ENCODE results near the gene FRZB.
"Not testable (repeated sequence)": the region's sequence is repeated elsewhere in the genome, so short reads cannot be mapped to it uniquely, and the experiment has no call there.

Gene FRZB

DNA sequence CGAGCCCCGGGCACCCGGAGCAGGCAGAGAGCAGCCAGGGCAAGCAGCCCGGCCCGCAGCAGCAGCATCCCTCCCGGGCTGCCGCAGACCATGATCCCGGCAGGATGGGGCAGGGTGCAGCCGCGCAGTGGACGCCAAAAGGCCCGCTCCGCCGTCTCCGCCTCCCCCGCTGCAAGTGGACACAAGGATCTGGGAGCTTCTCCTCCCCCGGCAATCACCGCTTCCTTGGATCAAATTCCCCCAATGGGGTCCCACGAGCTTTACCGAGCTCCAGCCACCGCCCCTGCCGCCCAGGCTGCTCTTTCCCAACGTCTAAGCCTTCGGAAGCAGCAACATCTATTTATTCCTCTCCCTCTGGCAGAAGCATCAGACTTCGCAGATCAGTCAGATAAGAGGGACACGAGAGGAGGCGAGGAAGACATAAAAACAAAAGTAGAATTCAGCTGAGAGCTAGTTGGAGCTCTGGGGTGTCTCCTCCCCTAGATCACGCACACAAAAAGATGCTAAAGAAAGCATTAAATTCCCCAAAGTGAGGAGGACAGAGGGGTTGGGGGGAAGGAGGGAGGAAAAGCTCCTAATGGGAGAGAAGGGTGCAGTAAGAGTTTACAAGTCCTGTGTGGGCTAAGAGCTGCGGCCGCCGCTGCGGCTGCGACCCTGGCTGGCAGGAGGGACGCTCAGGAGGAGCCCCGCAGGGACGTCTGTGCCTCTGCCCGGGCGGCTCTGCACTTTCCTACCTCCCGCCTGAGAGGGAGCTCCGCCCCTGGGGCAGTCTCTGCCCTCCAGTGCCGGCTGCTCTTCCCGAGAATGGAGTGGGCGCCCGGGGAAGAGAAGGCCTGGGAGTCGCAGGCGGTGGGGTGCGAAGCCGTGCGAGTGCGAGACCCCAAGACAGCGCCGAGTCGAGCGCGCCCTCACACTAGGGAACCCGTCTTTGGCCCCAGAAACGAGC, at the start of gene FRZB:
Gene FRZB (minus strand): TSS at position 177 of the 946 bp plus-strand sequence. CDS start 85 bp downstream, at position 92.
- DNase-seq (ENCODE audit: low read depth): no peak

- no peak for DNase-seq (ENCODE audit: low read depth)
Observed at GRCh38 chr2:182915369-182916326, 49.2 kb upstream of the FRZB start.

- no peak for DNase-seq (ENCODE audit: low read depth)
Observed at GRCh38 chr2:182914852-182915251, 48.4 kb upstream of the FRZB start.

- DNase-seq (ENCODE audit: low read depth): no peak
Observed at GRCh38 chr2:182913064-182913463, 46.6 kb upstream of the FRZB start.

GRCh38 chr2:182912518-182912915, 46.1 kb upstream of the FRZB start:
- DNase-seq (ENCODE audit: low read depth): no peak

- no peak for DNase-seq (ENCODE audit: low read depth)
Observed at GRCh38 chr2:182911813-182912517, 45.5 kb upstream of the FRZB start.

GRCh38 chr2:182910965-182911364, 44.5 kb upstream of the FRZB start:
- DNase-seq (ENCODE audit: low read depth): no peak

GRCh38 chr2:182907081-182907830, 40.8 kb upstream of the FRZB start:
- no peak for DNase-seq (ENCODE audit: low read depth)

DNA sequence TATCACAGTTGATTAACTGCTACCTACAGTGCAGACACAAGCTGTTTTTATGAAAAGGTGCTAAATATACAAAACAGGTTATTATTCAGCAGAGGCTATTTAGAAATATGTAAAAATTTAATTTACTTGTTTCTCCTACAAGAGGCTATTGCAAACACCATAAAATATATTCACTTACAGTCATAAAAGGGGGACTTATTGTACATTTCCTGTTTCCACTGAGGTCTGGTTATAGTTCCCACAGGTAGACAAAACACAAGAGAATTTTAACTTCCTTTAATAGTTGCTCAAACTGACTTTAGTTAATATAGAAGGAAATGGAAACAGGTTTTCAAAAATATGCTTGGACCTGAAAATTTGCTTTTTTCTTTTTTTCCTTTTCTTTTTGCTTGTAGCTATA, 40.0 kb upstream of the FRZB start:
- no peak for DNase-seq (ENCODE audit: low read depth)

DNA sequence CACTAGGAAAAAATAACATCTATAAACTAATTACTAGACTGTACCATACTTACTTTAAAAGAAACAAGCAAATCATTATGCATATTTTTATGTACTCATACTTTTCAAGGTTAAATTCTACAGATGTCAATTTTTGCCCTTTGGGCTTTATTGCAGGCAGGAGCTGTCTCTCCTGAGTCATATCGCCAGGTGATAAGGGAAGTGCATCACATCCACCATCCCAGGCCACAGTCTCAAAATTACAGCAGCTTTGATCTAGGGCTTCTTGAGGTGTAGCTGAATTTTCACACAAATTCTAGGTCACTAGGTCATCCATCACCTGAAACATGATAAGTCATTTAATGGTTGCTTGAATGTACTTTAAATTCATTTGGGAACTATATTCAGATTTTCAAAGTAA, 38.4 kb upstream of the FRZB start:
- no peak for DNase-seq (ENCODE audit: low read depth)

DNA sequence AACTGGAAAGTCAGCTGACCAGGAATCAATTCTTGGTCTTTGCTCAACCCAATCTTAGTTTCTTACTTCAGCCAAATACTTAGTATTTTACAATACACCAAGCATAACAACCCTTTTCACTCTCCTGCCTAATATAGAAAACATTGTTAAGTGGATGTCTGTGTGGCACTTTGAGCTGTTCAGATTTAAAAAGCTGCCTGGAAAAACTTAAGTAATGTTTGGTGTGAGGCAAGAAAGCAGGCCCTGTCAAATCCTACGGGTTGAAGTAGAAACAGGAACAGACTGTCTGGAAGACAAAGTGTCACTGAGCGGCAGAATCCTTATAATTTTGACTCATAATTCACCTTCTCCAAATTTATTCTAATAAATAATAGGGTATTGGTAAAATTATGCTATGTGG, 37.1 kb upstream of the FRZB start:
- no peak for DNase-seq (ENCODE audit: low read depth)

GRCh38 chr2:182901748-182902147, 35.3 kb upstream of the FRZB start:
- DNase-seq (ENCODE audit: low read depth): no peak

- no peak for DNase-seq (ENCODE audit: low read depth)
Observed at GRCh38 chr2:182898718-182899117, 32.3 kb upstream of the FRZB start.

GRCh38 chr2:182897137-182897536, 30.7 kb upstream of the FRZB start:
- DNase-seq (ENCODE audit: low read depth): no peak

- no peak for DNase-seq (ENCODE audit: low read depth)
Observed at GRCh38 chr2:182895798-182896197, 29.4 kb upstream of the FRZB start.

GRCh38 chr2:182895169-182895568, 28.7 kb upstream of the FRZB start:
- no peak for DNase-seq (ENCODE audit: low read depth)

DNA sequence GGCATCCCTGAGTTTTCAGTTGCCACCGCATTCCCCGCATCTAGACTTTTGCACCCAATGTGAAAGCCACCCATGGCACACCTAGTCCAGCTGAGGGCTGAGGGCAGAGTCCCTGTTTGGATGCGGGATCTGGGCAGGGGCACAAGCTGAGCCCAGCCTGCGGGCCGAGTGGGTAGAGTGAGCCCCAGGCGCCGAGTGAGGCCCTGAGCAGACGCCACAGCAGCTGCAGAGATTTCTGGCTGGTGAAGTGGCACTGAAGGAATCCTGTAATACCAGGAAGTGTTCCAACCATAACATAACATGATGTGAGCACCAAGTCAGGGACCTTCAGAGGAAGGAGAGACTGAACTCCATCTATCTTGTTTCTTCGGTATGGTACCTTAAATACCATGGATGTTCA, 27.7 kb upstream of the FRZB start:
- no peak for DNase-seq (ENCODE audit: low read depth)

GRCh38 chr2:182893666-182894065, 27.2 kb upstream of the FRZB start:
- no peak for DNase-seq (ENCODE audit: low read depth)

DNA sequence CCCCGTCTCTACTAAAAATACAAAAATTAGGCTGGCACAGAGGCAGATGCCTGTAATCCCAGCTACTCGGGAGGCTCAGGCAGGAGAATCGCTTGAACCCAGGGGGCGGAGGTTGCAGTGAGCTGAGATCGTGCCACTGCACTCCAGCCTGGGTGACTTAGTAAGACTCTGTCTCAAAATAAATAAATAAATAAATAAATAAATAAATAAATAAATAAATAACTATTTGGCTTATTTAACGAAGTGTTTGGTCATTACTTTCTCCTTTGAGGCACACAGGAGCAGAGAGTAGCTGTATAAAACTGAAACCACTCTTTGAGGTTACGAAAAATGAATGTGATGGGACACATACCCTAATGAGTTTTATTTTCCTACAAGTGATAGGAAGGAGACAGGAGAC, 26.6 kb upstream of the FRZB start:
- not testable (repeated sequence) for DNase-seq (ENCODE audit: low read depth)

- DNase-seq (ENCODE audit: low read depth): no peak
Observed at GRCh38 chr2:182891611-182892010, 25.2 kb upstream of the FRZB start.

DNA sequence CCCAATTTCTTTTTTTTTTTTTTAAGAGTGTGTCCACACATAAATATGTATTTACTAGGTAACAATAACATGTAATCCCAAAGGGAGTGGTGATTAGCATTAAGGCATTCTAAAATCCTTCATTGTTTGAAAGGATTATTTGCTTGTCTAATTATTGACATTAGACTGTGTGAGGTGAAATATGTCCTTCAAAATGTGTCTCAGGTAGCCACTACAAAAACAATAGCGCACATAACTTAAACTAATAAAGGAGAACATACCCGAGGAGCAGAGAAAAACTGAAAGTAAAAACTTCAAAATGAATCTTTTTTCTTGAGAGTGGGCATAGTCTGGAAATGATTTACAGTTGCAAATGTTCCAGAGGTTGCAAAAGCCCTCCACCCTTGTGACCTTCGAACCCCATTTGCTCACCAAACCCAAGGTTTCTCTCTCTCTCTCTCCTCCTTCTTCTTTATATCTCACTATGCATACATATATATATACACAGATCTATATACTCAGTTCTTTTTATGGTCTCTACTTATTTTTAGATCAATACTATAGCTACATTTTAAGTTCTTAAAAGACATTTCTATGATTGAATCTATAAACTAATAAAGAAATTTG, 24.4 kb upstream of the FRZB start:
- no peak for DNase-seq (ENCODE audit: low read depth)

Data from activated T-cell treated with anti-CD3 and anti-CD28 coated beads for 24 hours (primary cell).